Liver (tissue), 3 donors: ENCODE measurements around the gene PNPLA2.

Experiments
- EGR1 ChIP-seq, 2 donors: IDR thresholded peaks; 2 replicates each; pipeline ENCODE4 v1.6.1; 2016 to 2018; ENCODE audit warnings: antibody characterized with exemption in 2 of 2, low read depth in 2 of 2
- GABPA ChIP-seq, 2 donors: IDR thresholded peaks in 1 of 2; conservative IDR thresholded peaks in 1 of 2; 2 replicates each; pipeline ENCODE4 v1.6.1; 2016; ENCODE audit warnings: antibody characterized with exemption in 2 of 2, mild to moderate bottlenecking in 1 of 2, moderate library complexity in 1 of 2
- SP1 ChIP-seq: IDR thresholded peaks from 2 replicates; pipeline ENCODE4 v1.6.1; 2018; ENCODE audit warnings: antibody characterized with exemption, mild to moderate bottlenecking
- TAF1 ChIP-seq: conservative IDR thresholded peaks from 2 replicates; pipeline ENCODE4 v1.6.1; 2016; ENCODE audit warnings: antibody characterized with exemption, mild to moderate bottlenecking
- YY1 ChIP-seq: IDR thresholded peaks from 2 replicates; pipeline ENCODE4 v1.6.1; 2016; ENCODE audit warnings: antibody characterized with exemption, mild to moderate bottlenecking
- TF ChIP-seq, protein P1 (sequence below): fragments of 150-350 bp; IDR thresholded peaks from 2 replicates; pipeline ENCODE4 v1.5.1; 2017; ENCODE audit warnings: improper control_type of control experiment, low read depth, low read length; ENCODE audit not compliant: missing input control
- TF ChIP-seq, protein P2 (sequence below): IDR thresholded peaks from 2 replicates; pipeline ENCODE4 v1.6.1; 2016; ENCODE audit warnings: antibody characterized with exemption
- TF ChIP-seq, protein P3 (sequence below): IDR thresholded peaks from 2 replicates; pipeline ENCODE4 v1.6.1; 2016; ENCODE audit warnings: antibody characterized with exemption, mild to moderate bottlenecking
- TF ChIP-seq, protein P4 (sequence below): IDR thresholded peaks from 2 replicates; pipeline ENCODE4 v1.6.1; 2016; ENCODE audit warnings: antibody characterized with exemption
- TF ChIP-seq, protein P5 (sequence below): IDR thresholded peaks from 2 replicates; pipeline ENCODE4 v1.6.1; 2016; ENCODE audit warnings: antibody characterized with exemption
- donor health status: healthy.
- donor health status: healthy.

DNA sequence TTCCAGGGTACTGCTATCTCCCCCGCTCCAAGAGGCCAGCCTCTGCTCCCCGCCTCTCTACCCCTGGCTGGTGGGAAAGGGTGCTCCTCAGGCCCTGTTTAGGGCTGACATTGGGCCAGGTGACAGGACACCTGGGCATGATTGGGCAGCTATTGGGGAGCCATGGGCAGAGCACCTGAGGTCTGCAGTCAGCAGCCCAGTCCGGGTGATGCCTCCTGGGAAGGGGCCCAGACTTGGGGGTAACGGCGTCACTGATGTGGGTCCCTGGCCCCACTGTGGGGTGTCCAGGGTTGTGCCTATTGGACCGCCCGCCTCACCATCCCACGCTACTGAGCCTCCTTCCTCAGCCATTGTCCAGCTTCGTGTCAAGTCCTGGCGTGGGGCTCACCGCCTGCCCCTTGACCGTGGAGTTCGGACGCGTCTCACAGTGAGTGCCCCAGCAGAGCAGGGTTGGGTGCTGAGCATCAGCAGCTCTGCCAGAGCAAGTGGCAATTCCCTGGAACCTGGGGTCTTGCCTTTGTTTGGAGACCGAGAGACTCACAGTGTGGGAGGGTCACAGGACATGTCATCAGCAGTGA, 38.7 kb upstream of the PNPLA2 start:
- TF ChIP-seq, protein P1, sequence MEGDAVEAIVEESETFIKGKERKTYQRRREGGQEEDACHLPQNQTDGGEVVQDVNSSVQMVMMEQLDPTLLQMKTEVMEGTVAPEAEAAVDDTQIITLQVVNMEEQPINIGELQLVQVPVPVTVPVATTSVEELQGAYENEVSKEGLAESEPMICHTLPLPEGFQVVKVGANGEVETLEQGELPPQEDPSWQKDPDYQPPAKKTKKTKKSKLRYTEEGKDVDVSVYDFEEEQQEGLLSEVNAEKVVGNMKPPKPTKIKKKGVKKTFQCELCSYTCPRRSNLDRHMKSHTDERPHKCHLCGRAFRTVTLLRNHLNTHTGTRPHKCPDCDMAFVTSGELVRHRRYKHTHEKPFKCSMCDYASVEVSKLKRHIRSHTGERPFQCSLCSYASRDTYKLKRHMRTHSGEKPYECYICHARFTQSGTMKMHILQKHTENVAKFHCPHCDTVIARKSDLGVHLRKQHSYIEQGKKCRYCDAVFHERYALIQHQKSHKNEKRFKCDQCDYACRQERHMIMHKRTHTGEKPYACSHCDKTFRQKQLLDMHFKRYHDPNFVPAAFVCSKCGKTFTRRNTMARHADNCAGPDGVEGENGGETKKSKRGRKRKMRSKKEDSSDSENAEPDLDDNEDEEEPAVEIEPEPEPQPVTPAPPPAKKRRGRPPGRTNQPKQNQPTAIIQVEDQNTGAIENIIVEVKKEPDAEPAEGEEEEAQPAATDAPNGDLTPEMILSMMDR = no peak
- TF ChIP-seq SP1 = no peak
- no peak for TF ChIP-seq EGR1 (IDR thresholded peaks at IDR 0.05; ENCODE audit: low read depth in 2 of 2)
- no peak for TF ChIP-seq GABPA (IDR thresholded peaks at IDR 0.05 in 1 of 2, conservative IDR thresholded peaks at IDR 0.05 in 1 of 2)
- no peak for TF ChIP-seq TAF1
- TF ChIP-seq, protein P2, sequence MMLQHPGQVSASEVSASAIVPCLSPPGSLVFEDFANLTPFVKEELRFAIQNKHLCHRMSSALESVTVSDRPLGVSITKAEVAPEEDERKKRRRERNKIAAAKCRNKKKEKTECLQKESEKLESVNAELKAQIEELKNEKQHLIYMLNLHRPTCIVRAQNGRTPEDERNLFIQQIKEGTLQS = no peak
- TF ChIP-seq YY1 = no peak
- TF ChIP-seq, protein P3, sequence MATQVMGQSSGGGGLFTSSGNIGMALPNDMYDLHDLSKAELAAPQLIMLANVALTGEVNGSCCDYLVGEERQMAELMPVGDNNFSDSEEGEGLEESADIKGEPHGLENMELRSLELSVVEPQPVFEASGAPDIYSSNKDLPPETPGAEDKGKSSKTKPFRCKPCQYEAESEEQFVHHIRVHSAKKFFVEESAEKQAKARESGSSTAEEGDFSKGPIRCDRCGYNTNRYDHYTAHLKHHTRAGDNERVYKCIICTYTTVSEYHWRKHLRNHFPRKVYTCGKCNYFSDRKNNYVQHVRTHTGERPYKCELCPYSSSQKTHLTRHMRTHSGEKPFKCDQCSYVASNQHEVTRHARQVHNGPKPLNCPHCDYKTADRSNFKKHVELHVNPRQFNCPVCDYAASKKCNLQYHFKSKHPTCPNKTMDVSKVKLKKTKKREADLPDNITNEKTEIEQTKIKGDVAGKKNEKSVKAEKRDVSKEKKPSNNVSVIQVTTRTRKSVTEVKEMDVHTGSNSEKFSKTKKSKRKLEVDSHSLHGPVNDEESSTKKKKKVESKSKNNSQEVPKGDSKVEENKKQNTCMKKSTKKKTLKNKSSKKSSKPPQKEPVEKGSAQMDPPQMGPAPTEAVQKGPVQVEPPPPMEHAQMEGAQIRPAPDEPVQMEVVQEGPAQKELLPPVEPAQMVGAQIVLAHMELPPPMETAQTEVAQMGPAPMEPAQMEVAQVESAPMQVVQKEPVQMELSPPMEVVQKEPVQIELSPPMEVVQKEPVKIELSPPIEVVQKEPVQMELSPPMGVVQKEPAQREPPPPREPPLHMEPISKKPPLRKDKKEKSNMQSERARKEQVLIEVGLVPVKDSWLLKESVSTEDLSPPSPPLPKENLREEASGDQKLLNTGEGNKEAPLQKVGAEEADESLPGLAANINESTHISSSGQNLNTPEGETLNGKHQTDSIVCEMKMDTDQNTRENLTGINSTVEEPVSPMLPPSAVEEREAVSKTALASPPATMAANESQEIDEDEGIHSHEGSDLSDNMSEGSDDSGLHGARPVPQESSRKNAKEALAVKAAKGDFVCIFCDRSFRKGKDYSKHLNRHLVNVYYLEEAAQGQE = no peak
- TF ChIP-seq, protein P4, sequence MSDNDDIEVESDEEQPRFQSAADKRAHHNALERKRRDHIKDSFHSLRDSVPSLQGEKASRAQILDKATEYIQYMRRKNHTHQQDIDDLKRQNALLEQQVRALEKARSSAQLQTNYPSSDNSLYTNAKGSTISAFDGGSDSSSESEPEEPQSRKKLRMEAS = no peak
- TF ChIP-seq, protein P5, sequence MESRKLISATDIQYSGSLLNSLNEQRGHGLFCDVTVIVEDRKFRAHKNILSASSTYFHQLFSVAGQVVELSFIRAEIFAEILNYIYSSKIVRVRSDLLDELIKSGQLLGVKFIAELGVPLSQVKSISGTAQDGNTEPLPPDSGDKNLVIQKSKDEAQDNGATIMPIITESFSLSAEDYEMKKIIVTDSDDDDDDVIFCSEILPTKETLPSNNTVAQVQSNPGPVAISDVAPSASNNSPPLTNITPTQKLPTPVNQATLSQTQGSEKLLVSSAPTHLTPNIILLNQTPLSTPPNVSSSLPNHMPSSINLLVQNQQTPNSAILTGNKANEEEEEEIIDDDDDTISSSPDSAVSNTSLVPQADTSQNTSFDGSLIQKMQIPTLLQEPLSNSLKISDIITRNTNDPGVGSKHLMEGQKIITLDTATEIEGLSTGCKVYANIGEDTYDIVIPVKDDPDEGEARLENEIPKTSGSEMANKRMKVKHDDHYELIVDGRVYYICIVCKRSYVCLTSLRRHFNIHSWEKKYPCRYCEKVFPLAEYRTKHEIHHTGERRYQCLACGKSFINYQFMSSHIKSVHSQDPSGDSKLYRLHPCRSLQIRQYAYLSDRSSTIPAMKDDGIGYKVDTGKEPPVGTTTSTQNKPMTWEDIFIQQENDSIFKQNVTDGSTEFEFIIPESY = no peak
